Liver (tissue), 9 donors: ENCODE data around the gene DEAF1. TPM values are rescaled to one million over a fixed set of nuclear protein-coding genes. Genes with fewer than 3 reads are reported as not detected.

Experiments
- DNase-seq: peaks from one replicate; pipeline ENCODE4 v3.0.0-alpha.2; 2017; ENCODE audit warnings: low spot score
- H3K27ac ChIP-seq, 2 donors: one replicate each; pipeline ENCODE4 v1.7.0; 2013; ENCODE audit warnings: inconsistent platforms in 2 of 2, low read length in 2 of 2, control low read depth in 1 of 2, low read depth in 1 of 2, mild to moderate bottlenecking in 1 of 2
- H3K27me3 ChIP-seq, 4 donors: one replicate each; pipeline versions ENCODE4 v1.6.1 to v1.7.0; 2013; ENCODE audit warnings: low read length in 3 of 4, inconsistent platforms in 1 of 4, mild to moderate bottlenecking in 1 of 4, moderate library complexity in 1 of 4; ENCODE audit not compliant: control insufficient read depth in 4 of 4, insufficient read depth in 4 of 4
- H3K36me3 ChIP-seq, 4 donors: one replicate each; pipeline versions ENCODE4 v1.6.1 to v1.7.0; 2013; ENCODE audit warnings: low read length in 3 of 4, mild to moderate bottlenecking in 3 of 4, low read depth in 1 of 4, moderate library complexity in 1 of 4; ENCODE audit not compliant: control insufficient read depth in 4 of 4, insufficient read depth in 3 of 4
- H3K4me1 ChIP-seq, 4 donors: one replicate each; pipeline versions ENCODE4 v1.6.1 to v1.7.0; 2013; ENCODE audit warnings: low read length in 3 of 4, mild to moderate bottlenecking in 3 of 4, moderate library complexity in 1 of 4; ENCODE audit not compliant: control insufficient read depth in 4 of 4, insufficient read depth in 4 of 4
- H3K4me3 ChIP-seq, 3 donors: one replicate each; pipeline versions ENCODE4 v1.6.1 to v1.7.0; 2013; ENCODE audit warnings: low read length in 3 of 3, control low read depth in 1 of 3, low read depth in 1 of 3, mild to moderate bottlenecking in 1 of 3
- H3K9ac ChIP-seq, 2 donors: one replicate each; pipeline ENCODE4 v1.7.0; 2013; ENCODE audit warnings: low read length in 2 of 2, mild to moderate bottlenecking in 2 of 2, moderate library complexity in 2 of 2, control low read depth in 1 of 2, low read depth in 1 of 2
- H3K9me3 ChIP-seq, 4 donors: one replicate each; pipeline versions ENCODE4 v1.6.1 to v1.7.0; 2013; ENCODE audit warnings: low read length in 3 of 4; ENCODE audit not compliant: control insufficient read depth in 4 of 4
- EGR1 ChIP-seq, 2 donors: IDR thresholded peaks; 2 replicates each; pipeline ENCODE4 v1.6.1; 2016 to 2018; ENCODE audit warnings: antibody characterized with exemption in 2 of 2, low read depth in 2 of 2
- FOXA1 ChIP-seq: IDR thresholded peaks from 2 replicates; pipeline ENCODE4 v1.6.1; 2016; ENCODE audit warnings: antibody characterized with exemption
- FOXA2 ChIP-seq: IDR thresholded peaks from 2 replicates; pipeline ENCODE4 v1.6.1; 2016; ENCODE audit warnings: antibody characterized with exemption
- GABPA ChIP-seq, 2 donors: IDR thresholded peaks in 1 of 2; conservative IDR thresholded peaks in 1 of 2; 2 replicates each; pipeline ENCODE4 v1.6.1; 2016; ENCODE audit warnings: antibody characterized with exemption in 2 of 2, mild to moderate bottlenecking in 1 of 2, moderate library complexity in 1 of 2
- HNF4A ChIP-seq, 2 donors: conservative IDR thresholded peaks; 2 replicates each; pipeline ENCODE4 v1.6.1; 2016; ENCODE audit warnings: antibody characterized with exemption in 2 of 2, mild to moderate bottlenecking in 2 of 2
- HNF4G ChIP-seq: IDR thresholded peaks from 2 replicates; pipeline ENCODE4 v1.6.1; 2016; ENCODE audit warnings: antibody characterized with exemption
- JUND ChIP-seq, 2 donors: IDR thresholded peaks; 2 replicates each; pipeline ENCODE4 v1.6.1; 2016; ENCODE audit warnings: antibody characterized with exemption in 2 of 2
- MAX ChIP-seq: IDR thresholded peaks from 2 replicates; pipeline ENCODE4 v1.6.1; 2016; ENCODE audit warnings: antibody characterized with exemption
- NR2F2 ChIP-seq: IDR thresholded peaks from 2 replicates; pipeline ENCODE4 v1.6.1; 2016; ENCODE audit warnings: antibody characterized with exemption
- RAD21 ChIP-seq, 2 donors: IDR thresholded peaks; 2 replicates each; pipeline ENCODE4 v1.6.1; 2016; ENCODE audit warnings: antibody characterized with exemption in 2 of 2, mild to moderate bottlenecking in 2 of 2
- REST ChIP-seq: IDR thresholded peaks from 2 replicates; pipeline ENCODE4 v1.6.1; 2016; ENCODE audit warnings: antibody characterized with exemption, mild to moderate bottlenecking
- SP1 ChIP-seq: IDR thresholded peaks from 2 replicates; pipeline ENCODE4 v1.6.1; 2018; ENCODE audit warnings: antibody characterized with exemption, mild to moderate bottlenecking
- TAF1 ChIP-seq: conservative IDR thresholded peaks from 2 replicates; pipeline ENCODE4 v1.6.1; 2016; ENCODE audit warnings: antibody characterized with exemption, mild to moderate bottlenecking
- YY1 ChIP-seq: IDR thresholded peaks from 2 replicates; pipeline ENCODE4 v1.6.1; 2016; ENCODE audit warnings: antibody characterized with exemption, mild to moderate bottlenecking
- WGBS: extraction: QIAGEN DNeasy Blood & Tissue Kit; methylation state at CpG from one replicate; pipeline ENCODE4 v1.1.7; 2013; 5-methylcytosine and 5-hydroxymethylcytosine counted together
- polyA plus RNA-seq, 2 donors: library from polyadenylated mRNA; stranded (reverse) in 1 of 2; unstranded in 1 of 2; fragments of 200-250 nt in 1 of 2; fragments of >200 nt in 1 of 2; fragmentation: Nextera tagmentation in 1 of 2; extraction: Ambion mirVana in 1 of 2; gene quantifications; one replicate each; pipeline versions ENCODE4 v1.2.1 to v1.2.3, GENCODE V29; 2013 to 2015
- total RNA-seq, 2 donors: library from RNA; depleted of rRNA; stranded (reverse); fragments of >200 nt; gene quantifications; one replicate each; pipeline ENCODE4 v1.2.3, GENCODE V29; 2014
- TF ChIP-seq, protein P1 (sequence below): IDR thresholded peaks from 2 replicates; pipeline ENCODE4 v1.6.1; 2016; ENCODE audit warnings: antibody characterized with exemption
- TF ChIP-seq, protein P2 (sequence below): IDR thresholded peaks from 2 replicates; pipeline ENCODE4 v1.6.1; 2016; ENCODE audit warnings: antibody characterized with exemption
- TF ChIP-seq, protein P3 (sequence below): fragments of 150-350 bp; IDR thresholded peaks from 2 replicates; pipeline ENCODE4 v1.5.1; 2017; ENCODE audit warnings: improper control_type of control experiment, low read depth, low read length; ENCODE audit not compliant: missing input control
- donor health status: healthy.
- donor health status: healthy.
- donor health status: healthy.
- donor health status: healthy.
- donor health status: healthy.

Gene DEAF1
- total and polyA plus RNA-seq, 4 donors, result 7.0 to 11.4 (median 10.1) TPM

DNA sequence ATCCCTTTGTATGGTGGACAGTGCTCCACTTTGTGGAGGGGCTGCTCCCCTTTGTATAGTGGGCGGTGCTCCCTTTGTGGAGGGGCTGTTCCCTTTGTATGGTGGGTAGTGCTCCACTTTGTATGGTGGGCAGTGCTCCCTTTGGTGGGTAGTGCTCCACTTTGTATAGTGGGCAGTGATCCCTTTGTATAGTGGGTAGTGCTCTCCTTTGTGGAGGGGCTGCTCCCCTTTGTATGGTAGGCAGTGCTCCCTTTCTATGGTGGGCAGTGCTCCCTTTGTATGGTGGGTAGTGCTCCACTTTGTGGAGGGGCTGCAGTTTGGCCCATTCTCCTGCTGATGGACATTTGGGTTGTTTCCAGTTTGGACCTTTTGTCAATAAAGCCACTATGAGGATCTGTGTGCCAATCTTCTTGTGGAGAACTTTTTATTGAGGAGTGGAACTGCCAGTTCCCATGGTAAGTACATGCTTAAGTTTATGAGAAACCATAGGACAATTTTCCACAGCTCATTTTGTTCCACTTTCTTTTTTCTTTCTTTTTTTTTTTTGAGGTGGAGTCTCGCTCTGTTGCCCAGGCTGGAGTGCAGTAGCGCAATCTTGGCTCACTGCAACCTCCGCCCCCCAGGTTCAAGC, 47.7 kb upstream of the DEAF1 start:
- 97% methylated on average over 4 of the region's 4 CpGs for WGBS
- Histone ChIP-seq H3K4me1 (peaks cover under 1 to 5% (median 3%) of the 10 kb centered on the region in 4 donors), H3K4me3 (no peak overlapping the region), H3K27me3 (no peaks in the 10 kb centered on the region), H3K9me3 (no peaks in the 10 kb centered on the region), H3K9ac (no peak overlapping the region), H3K36me3 (no peaks in the 10 kb centered on the region), H3K27ac (no peak overlapping the region)
- no peak for TF ChIP-seq HNF4G
- no peak for TF ChIP-seq FOXA1
- TF ChIP-seq, protein P1, sequence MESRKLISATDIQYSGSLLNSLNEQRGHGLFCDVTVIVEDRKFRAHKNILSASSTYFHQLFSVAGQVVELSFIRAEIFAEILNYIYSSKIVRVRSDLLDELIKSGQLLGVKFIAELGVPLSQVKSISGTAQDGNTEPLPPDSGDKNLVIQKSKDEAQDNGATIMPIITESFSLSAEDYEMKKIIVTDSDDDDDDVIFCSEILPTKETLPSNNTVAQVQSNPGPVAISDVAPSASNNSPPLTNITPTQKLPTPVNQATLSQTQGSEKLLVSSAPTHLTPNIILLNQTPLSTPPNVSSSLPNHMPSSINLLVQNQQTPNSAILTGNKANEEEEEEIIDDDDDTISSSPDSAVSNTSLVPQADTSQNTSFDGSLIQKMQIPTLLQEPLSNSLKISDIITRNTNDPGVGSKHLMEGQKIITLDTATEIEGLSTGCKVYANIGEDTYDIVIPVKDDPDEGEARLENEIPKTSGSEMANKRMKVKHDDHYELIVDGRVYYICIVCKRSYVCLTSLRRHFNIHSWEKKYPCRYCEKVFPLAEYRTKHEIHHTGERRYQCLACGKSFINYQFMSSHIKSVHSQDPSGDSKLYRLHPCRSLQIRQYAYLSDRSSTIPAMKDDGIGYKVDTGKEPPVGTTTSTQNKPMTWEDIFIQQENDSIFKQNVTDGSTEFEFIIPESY, result no peak
- TF ChIP-seq NR2F2, result no peak
- TF ChIP-seq JUND (IDR thresholded peaks at IDR 0.05), result no peak
- TF ChIP-seq, protein P2, sequence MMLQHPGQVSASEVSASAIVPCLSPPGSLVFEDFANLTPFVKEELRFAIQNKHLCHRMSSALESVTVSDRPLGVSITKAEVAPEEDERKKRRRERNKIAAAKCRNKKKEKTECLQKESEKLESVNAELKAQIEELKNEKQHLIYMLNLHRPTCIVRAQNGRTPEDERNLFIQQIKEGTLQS, result no peak
- TF ChIP-seq SP1, result no peak
- TF ChIP-seq EGR1 (IDR thresholded peaks at IDR 0.05; ENCODE audit: low read depth in 2 of 2), result no peak
- TF ChIP-seq YY1, result no peak
- no peak for TF ChIP-seq GABPA (IDR thresholded peaks at IDR 0.05 in 1 of 2, conservative IDR thresholded peaks at IDR 0.05 in 1 of 2)
- TF ChIP-seq, protein P3, sequence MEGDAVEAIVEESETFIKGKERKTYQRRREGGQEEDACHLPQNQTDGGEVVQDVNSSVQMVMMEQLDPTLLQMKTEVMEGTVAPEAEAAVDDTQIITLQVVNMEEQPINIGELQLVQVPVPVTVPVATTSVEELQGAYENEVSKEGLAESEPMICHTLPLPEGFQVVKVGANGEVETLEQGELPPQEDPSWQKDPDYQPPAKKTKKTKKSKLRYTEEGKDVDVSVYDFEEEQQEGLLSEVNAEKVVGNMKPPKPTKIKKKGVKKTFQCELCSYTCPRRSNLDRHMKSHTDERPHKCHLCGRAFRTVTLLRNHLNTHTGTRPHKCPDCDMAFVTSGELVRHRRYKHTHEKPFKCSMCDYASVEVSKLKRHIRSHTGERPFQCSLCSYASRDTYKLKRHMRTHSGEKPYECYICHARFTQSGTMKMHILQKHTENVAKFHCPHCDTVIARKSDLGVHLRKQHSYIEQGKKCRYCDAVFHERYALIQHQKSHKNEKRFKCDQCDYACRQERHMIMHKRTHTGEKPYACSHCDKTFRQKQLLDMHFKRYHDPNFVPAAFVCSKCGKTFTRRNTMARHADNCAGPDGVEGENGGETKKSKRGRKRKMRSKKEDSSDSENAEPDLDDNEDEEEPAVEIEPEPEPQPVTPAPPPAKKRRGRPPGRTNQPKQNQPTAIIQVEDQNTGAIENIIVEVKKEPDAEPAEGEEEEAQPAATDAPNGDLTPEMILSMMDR, result no peak
- TF ChIP-seq MAX, result no peak
- TF ChIP-seq FOXA2, result no peak
- TF ChIP-seq HNF4A (conservative IDR thresholded peaks at IDR 0.05), result no peak
- TF ChIP-seq REST, result no peak
- TF ChIP-seq RAD21 (IDR thresholded peaks at IDR 0.05), result no peak
- no peak for TF ChIP-seq TAF1
- no peak for DNase-seq
